AG09319 (cell line): ENCODE results near the gene TARBP2.

Experiments used
- DNase-seq: peaks from one replicate; pipeline ENCODE4 v3.0.0-alpha.2; 2010; ENCODE audit warnings: low read depth; ENCODE audit errors: extremely low read depth
- TF ChIP-seq, protein P1 (sequence below): IDR thresholded peaks from 2 replicates; pipeline ENCODE4 v1.5.1; 2011; ENCODE audit warnings: low read depth, mild to moderate bottlenecking, inconsistent platforms, low read length, moderate library complexity

Gene TARBP2

GRCh38 chr12:53466640-53467039, 34.4 kb upstream of the TARBP2 start:
- DNase-seq = no peak
- TF ChIP-seq, protein P1, sequence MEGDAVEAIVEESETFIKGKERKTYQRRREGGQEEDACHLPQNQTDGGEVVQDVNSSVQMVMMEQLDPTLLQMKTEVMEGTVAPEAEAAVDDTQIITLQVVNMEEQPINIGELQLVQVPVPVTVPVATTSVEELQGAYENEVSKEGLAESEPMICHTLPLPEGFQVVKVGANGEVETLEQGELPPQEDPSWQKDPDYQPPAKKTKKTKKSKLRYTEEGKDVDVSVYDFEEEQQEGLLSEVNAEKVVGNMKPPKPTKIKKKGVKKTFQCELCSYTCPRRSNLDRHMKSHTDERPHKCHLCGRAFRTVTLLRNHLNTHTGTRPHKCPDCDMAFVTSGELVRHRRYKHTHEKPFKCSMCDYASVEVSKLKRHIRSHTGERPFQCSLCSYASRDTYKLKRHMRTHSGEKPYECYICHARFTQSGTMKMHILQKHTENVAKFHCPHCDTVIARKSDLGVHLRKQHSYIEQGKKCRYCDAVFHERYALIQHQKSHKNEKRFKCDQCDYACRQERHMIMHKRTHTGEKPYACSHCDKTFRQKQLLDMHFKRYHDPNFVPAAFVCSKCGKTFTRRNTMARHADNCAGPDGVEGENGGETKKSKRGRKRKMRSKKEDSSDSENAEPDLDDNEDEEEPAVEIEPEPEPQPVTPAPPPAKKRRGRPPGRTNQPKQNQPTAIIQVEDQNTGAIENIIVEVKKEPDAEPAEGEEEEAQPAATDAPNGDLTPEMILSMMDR = no peak

GRCh38 chr12:53467082-53467481, 34.0 kb upstream of the TARBP2 start:
- TF ChIP-seq, protein P1 = no peak
- no peak for DNase-seq

DNA sequence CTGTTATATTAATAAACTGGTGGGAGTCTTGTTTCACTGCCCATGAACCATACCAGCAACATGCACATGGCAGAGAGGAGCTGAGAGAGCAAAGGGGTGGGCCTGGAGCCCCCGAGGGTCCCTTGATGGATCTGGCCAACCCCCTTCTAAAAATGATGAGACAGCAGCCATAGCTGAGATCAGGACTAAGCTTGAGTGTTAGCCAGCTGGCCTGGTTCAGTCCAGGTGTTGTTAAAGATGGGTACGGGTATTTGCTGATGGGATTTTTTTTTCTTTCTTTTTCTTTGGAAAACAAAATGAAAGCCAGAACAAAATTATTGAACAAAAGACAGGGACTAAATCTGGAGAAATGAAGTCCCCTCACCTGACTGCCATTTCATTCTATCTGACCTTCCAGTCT, 33.2 kb upstream of the TARBP2 start:
- TF ChIP-seq, protein P1 = no peak
- no peak for DNase-seq

- no peak for DNase-seq
- TF ChIP-seq, protein P1 = no peak
These were observed 32.8 kb upstream of the TARBP2 start for GRCh38 chr12:53468282-53468681.

- no peak for DNase-seq
- TF ChIP-seq, protein P1 = no peak
These were observed 29.0 kb upstream of the TARBP2 start for GRCh38 chr12:53472056-53472582.

GRCh38 chr12:53474077-53474476, 27.0 kb upstream of the TARBP2 start:
- TF ChIP-seq, protein P1 = no peak

GRCh38 chr12:53474819-53475218, 26.3 kb upstream of the TARBP2 start:
- DNase-seq = no peak
- TF ChIP-seq, protein P1 = no peak

More at GRCh38 chr12:53474077-53474476, 27.0 kb upstream of the TARBP2 start:
- DNase-seq = no peak
